RWPE1 (cell line): ENCODE data around the gene KRTAP29-1.
A peak's percentile ranks its signal among the peaks of the same experiment; 100 is the strongest.

Experiments used
- CTCF ChIA-PET: fragments of 350-600 bp; sonication (Branson Sonifier 250); formaldehyde crosslinking; extraction: SDS; loops from one replicate; lab custom pipeline; 2021; lab: Yijun Ruan, JAX
- POLR2A ChIA-PET: fragments of 400-600 bp; formaldehyde crosslinking; extraction: SDS; loops from one replicate; lab custom pipeline; 2020; ENCODE audit warnings: antibody characterized with exemption; ENCODE audit not compliant: low non-redundant PET; lab: Yijun Ruan, JAX
- DNase-seq: peaks from one replicate; pipeline ENCODE4 v3.0.0; 2012; ENCODE audit warnings: low spot score
- H3K27ac ChIP-seq: fragments of 450-650 bp; 2 replicates; pipeline ENCODE4 v1.5.1; 2017
- TF ChIP-seq, protein P1 (sequence below): fragments of 450-650 bp; conservative IDR thresholded peaks from 2 replicates; pipeline ENCODE4 v1.5.1; 2017; ENCODE audit warnings: low read depth, mild to moderate bottlenecking

The KRTAP29-1 gene

DNA sequence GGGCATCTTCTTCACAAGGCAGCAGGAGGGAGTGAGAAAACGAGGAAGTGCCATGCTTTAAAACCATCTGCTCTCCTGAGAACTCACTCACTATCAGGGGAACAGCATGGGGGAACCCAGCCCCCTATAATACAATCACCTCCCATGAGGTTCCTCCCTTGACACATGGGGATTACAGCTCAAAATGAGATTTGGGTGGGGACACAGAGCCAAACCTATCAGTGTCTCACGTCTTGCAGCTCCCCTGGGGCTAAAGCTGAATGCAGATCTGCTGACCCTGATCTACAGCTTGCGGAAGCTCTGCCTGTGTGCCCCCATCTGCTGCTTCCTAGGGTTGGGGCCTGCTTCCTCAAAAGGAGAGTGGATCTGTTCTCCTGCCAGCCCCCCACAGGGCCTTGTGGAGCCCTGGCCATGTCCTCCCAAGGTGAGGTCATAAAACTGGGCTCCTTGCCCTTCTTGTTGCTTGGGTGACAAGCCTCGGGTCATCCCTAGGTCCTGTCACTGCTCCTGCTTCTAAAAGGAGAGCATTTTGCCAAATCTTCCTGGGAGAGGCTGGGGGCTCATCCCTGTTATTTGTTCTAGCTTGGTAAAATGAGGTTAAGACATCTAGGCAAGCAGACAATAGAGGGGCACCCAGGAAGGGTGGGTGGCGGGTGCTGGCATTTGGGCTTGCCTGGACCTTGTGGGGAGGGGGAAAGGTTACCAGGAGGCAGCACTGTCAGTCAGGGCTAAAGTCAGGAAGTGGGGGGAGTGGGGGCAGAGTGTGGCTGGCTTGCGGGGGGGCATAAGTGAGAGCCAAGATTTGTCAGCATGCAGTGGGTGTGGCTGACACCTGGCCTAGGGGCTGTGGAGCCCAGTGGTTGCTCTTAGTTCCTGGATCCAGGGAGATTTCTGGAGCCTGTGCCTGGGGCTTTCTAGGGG lies 32.0 kb upstream of the KRTAP29-1 start:
- TF ChIP-seq, protein P1, sequence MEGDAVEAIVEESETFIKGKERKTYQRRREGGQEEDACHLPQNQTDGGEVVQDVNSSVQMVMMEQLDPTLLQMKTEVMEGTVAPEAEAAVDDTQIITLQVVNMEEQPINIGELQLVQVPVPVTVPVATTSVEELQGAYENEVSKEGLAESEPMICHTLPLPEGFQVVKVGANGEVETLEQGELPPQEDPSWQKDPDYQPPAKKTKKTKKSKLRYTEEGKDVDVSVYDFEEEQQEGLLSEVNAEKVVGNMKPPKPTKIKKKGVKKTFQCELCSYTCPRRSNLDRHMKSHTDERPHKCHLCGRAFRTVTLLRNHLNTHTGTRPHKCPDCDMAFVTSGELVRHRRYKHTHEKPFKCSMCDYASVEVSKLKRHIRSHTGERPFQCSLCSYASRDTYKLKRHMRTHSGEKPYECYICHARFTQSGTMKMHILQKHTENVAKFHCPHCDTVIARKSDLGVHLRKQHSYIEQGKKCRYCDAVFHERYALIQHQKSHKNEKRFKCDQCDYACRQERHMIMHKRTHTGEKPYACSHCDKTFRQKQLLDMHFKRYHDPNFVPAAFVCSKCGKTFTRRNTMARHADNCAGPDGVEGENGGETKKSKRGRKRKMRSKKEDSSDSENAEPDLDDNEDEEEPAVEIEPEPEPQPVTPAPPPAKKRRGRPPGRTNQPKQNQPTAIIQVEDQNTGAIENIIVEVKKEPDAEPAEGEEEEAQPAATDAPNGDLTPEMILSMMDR = no peak
- ChIA-PET CTCF (interaction anchor here (1.0 kb wide), 2 partner anchors 11 to 83 kb away, joined by 3 to 4 read pairs; no protein-coding TSS in a partner anchor), POLR2A (no interaction called here)
- H3K27ac ChIP-seq = no peak overlapping the region; the same call in 1 of the 2 replicates
- DNase-seq = no peak

DNA sequence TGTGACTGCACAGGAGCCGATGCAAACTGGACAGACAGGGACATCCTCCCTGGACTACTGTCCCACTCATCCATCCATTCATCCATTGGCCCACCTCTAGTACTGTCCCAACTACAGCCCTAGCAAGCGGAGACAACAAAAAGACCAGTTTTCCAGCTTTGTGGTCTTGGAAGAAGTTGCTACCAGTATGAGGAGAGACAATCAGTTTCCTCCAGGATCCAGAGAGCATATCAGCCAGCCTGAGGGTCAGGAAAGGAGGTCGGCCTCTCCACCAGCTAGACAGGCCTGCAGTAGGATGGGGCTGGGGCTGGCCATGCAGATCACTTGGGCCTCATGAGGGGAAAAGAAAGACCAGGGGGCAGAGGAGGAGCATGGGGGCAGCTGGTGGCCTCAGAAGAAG lies 31.2 kb upstream of the KRTAP29-1 start:
- H3K27ac ChIP-seq = no peak overlapping the region
- TF ChIP-seq, protein P1 = no peak
- CTCF ChIA-PET = interaction anchor here (0.7 to 1.0 kb wide), 3 partner anchors 10 to 175 kb away, joined by 3 to 4 read pairs (median 3); no protein-coding TSS in a partner anchor
- DNase-seq = no peak
- POLR2A ChIA-PET = no interaction called here

DNA sequence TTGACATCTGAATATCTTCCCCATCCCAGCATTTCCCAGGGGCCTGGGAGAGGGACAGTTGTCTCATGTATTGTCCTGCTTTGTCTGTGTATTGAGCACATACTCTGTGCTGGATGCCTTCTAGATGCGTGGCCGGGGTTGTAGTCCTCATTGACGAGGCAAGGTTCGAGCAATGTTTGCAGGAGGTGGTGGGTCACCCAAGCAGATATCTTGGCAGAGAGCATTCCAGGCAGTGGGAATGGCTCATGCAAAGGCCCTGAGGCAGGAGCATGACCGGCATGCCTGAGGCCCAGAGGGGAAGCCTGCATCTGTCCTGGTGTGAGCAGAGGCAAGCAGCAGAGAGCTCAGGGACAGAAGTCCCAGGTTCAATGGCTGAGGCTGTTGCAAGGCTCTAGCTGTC lies 30.4 kb upstream of the KRTAP29-1 start:
- no peak overlapping the region for H3K27ac ChIP-seq
- POLR2A ChIA-PET = no interaction called here
- CTCF ChIA-PET = interaction anchor here (0.7 kb wide), 1 partner anchor 175 kb away, joined by 3 read pairs; no protein-coding TSS in a partner anchor
- TF ChIP-seq, protein P1 = no peak
- DNase-seq = no peak

GRCh38 chr17:41332239-41332638 lies 29.6 kb upstream of the KRTAP29-1 start:
- ChIA-PET CTCF (interaction anchor here (0.7 kb wide), 1 partner anchor 316 kb away, joined by 3 read pairs; no protein-coding TSS in a partner anchor), POLR2A (interaction anchor here (0.6 kb wide), 1 partner anchor 42 kb away, joined by 3 read pairs; no protein-coding TSS in a partner anchor)
- TF ChIP-seq, protein P1 = no peak
- no peak overlapping the region for H3K27ac ChIP-seq
- DNase-seq = no peak

- no peak for DNase-seq
- ChIA-PET POLR2A (interaction anchor here (0.6 kb wide), 1 partner anchor 42 kb away, joined by 3 read pairs; no protein-coding TSS in a partner anchor), CTCF (interaction anchor here (0.6 kb wide), 1 partner anchor 9 kb away, joined by 3 read pairs; no protein-coding TSS in a partner anchor)
- H3K27ac ChIP-seq = no peak overlapping the region
- TF ChIP-seq, protein P1 = no peak
Measured at GRCh38 chr17:41331606-41332005, 29.0 kb upstream of the KRTAP29-1 start.

GRCh38 chr17:41329279-41329948 lies 26.8 kb upstream of the KRTAP29-1 start:
- DNase-seq = peak; percentile 49
- TF ChIP-seq, protein P1 = peak; percentile 73
- POLR2A ChIA-PET = no interaction called here
- H3K27ac ChIP-seq = no peak overlapping the region
- CTCF ChIA-PET = interaction anchor here (0.6 to 1.3 kb wide), 12 partner anchors 10 to 351 kb away, joined by 3 to 7 read pairs (median 3); partner anchors contain the start of genes KRTAP16-1 and KRTAP17-1
